Right lobe of liver (tissue), 6 donors: ENCODE results near the gene FDCSP. TPM values are rescaled to one million over a fixed set of nuclear protein-coding genes. Genes with fewer than 3 reads are reported as not detected.
A peak's percentile ranks its signal among the peaks of the same experiment; 100 is the strongest.

Source experiments
- ATAC-seq, 4 donors: fragments of 200-7000 bp; cut with Tn5 transposase; one replicate each; pipeline ENCODE4 v1.9.1; 2020; ENCODE audit warnings: mild to moderate bottlenecking in 4 of 4, moderate library complexity in 4 of 4
- DNase-seq, 3 donors: peaks; one replicate each; pipeline ENCODE4 v3.0.0-alpha.2; 2020
- H3K27ac ChIP-seq, 3 donors: fragments of 200-600 bp; one replicate each; pipeline ENCODE4 v1.8.0; 2022
- H3K27me3 ChIP-seq, 2 donors: fragments of 200-600 bp; one replicate each; pipeline ENCODE4 v1.8.0; 2022
- H3K36me3 ChIP-seq, 4 donors: fragments of 200-600 bp; sonication (generic) in 1 of 4; one replicate each; pipeline versions ENCODE4 v1.5.1 to v1.8.0; 2017 to 2022; ENCODE audit warnings: control low read depth in 1 of 4
- H3K4me1 ChIP-seq, 4 donors: fragments of 200-600 bp; sonication (generic) in 1 of 4; one replicate each; pipeline versions ENCODE4 v1.5.1 to v1.8.0; 2017 to 2022; ENCODE audit warnings: control low read depth in 1 of 4
- H3K4me3 ChIP-seq, 3 donors: fragments of 200-600 bp; one replicate each; pipeline ENCODE4 v1.8.0; 2022
- H3K9me3 ChIP-seq, 4 donors: fragments of 200-600 bp; sonication (generic) in 1 of 4; one replicate each; pipeline versions ENCODE4 v1.5.1 to v1.8.0; 2017 to 2022; ENCODE audit warnings: control low read depth in 1 of 4
- CTCF ChIP-seq, 4 donors: fragments of 200-600 bp in 3 of 4; fragments of 450-650 bp in 1 of 4; IDR thresholded peaks; one replicate each; pipeline versions ENCODE4 v1.5.1 to v1.8.0; 2016 to 2022; ENCODE audit warnings: antibody characterized with exemption in 4 of 4, mild to moderate bottlenecking in 2 of 4
- POLR2A ChIP-seq: fragments of 450-650 bp; IDR thresholded peaks from one replicate; pipeline ENCODE4 v1.6.1; 2017; ENCODE audit warnings: antibody characterized with exemption, mild to moderate bottlenecking
- WGBS: methylation state at CpG from one replicate; pipeline ENCODE4 v1.1.6; 2018; ENCODE audit warnings: low coverage, low lambda C conversion rate; ENCODE audit not compliant: insufficient coverage; ENCODE audit errors: missing lambda C conversion rate; 5-methylcytosine and 5-hydroxymethylcytosine counted together
- intact Hi-C, 2 donors: fragments of 100-400 bp; cut with DNase I; formaldehyde crosslinking; loops; one replicate each; pipeline versions ENCODE4 v1.11.2 to v1.14.1; 2022
- total RNA-seq, 6 experiments: library from RNA; depleted of rRNA in 2 of 6; stranded (reverse); fragments of >200 nt in 2 of 6; fragmentation: NEBNext Ultra II Directional in 3 of 6; extraction: Animal tissue kit (Norgen Biotek cat#: 25700) in 3 of 6; gene quantifications; one replicate each; pipeline versions ENCODE4 v1.1.0 to v1.2.4, GENCODE V29; 2016 to 2023
- donor health status: DM: no; HTN: yes; CAD: no.
- donor health status: DM: no; HTN: no; CAD: no.
- donor health status: DM: no; HTN: no; CAD: no.
- donor health status: DM: no; HTN: yes; CAD: no.
- donor health status: DM: no; HTN: yes; CAD: no.

Gene FDCSP
- total RNA-seq, 6 experiments from 2014 or later = not detected

- DNase-seq (no peak), ATAC-seq (no peak)
- Histone ChIP-seq H3K27ac (no peak overlapping the region), H3K4me3 (no peak overlapping the region), H3K4me1 (peaks cover 0 to 7% (median 3%) of the 10 kb centered on the region in 4 donors), H3K9me3 (no peaks in the 10 kb centered on the region), H3K36me3 (no peaks in the 10 kb centered on the region), H3K27me3 (no peaks in the 10 kb centered on the region)
- WGBS = 50% methylated on average over 1 of the region's 1 CpG
- intact Hi-C loops = loop anchor here in 1 of 2 donors (10.0 kb wide), 1 partner anchor 287 kb away; no protein-coding TSS in a partner anchor
- TF ChIP-seq POLR2A = no peak
Measured at GRCh38 chr4:70181864-70182263, 44.1 kb upstream of the FDCSP start.

- Histone ChIP-seq H3K27me3 (no peaks in the 10 kb centered on the region), H3K4me1 (peaks cover 0 to 7% (median 3%) of the 10 kb centered on the region in 4 donors), H3K4me3 (no peak overlapping the region), H3K27ac (no peak overlapping the region), H3K36me3 (no peaks in the 10 kb centered on the region), H3K9me3 (no peaks in the 10 kb centered on the region)
- WGBS = 21% methylated on average over 2 of the region's 2 CpGs
- TF ChIP-seq POLR2A = no peak
- no peak for TF ChIP-seq CTCF (IDR thresholded peaks at IDR 0.05)
- ATAC-seq (peak; percentile 47 to 80 (median 58)), DNase-seq (no peak)
- intact Hi-C loops = loop anchor here in 1 of 2 donors (10.0 kb wide), 1 partner anchor 288 kb away; no protein-coding TSS in a partner anchor
Measured at GRCh38 chr4:70182517-70183167, 43.3 kb upstream of the FDCSP start.

GRCh38 chr4:70183168-70183939 is 42.6 kb upstream of the FDCSP start:
- Histone ChIP-seq H3K27ac (no peak overlapping the region), H3K36me3 (no peaks in the 10 kb centered on the region), H3K4me3 (no peak overlapping the region), H3K9me3 (no peaks in the 10 kb centered on the region), H3K4me1 (peaks cover 0 to 7% (median 3%) of the 10 kb centered on the region in 4 donors), H3K27me3 (no peaks in the 10 kb centered on the region)
- WGBS = 22% methylated on average over 6 of the region's 6 CpGs
- TF ChIP-seq POLR2A (no peak), CTCF (IDR thresholded peaks at IDR 0.05) (peak; percentile 50 to 70 (median 66))
- ATAC-seq (peak; percentile 75 to 85 (median 78)), DNase-seq (peak in 1 of 3 donors; percentile 44)
- intact Hi-C loops = loop anchor here in 1 of 2 donors (10.0 kb wide), 1 partner anchor 289 kb away; no protein-coding TSS in a partner anchor

- peaks cover 0 to 7% (median 3%) of the 10 kb centered on the region in 4 donors for H3K4me1 ChIP-seq
- H3K27me3 ChIP-seq = no peaks in the 10 kb centered on the region
- no peak overlapping the region for H3K4me3 ChIP-seq
- no peak for ATAC-seq
- H3K36me3 ChIP-seq = no peaks in the 10 kb centered on the region
- H3K9me3 ChIP-seq = no peaks in the 10 kb centered on the region
- WGBS = 79% methylated on average over 1 of the region's 1 CpG
- no peak overlapping the region for H3K27ac ChIP-seq
- intact Hi-C loops = loop anchor here in 1 of 2 donors (10.0 kb wide), 1 partner anchor 289 kb away; no protein-coding TSS in a partner anchor
- TF ChIP-seq CTCF (IDR thresholded peaks at IDR 0.05) (peak in 2 of 4 donors; percentile 3 to 33), POLR2A (no peak)
- DNase-seq = no peak
Measured at GRCh38 chr4:70183940-70184246, 42.0 kb upstream of the FDCSP start.

GRCh38 chr4:70187216-70187615 is 38.7 kb upstream of the FDCSP start:
- Histone ChIP-seq H3K9me3 (no peaks in the 10 kb centered on the region), H3K4me3 (no peak overlapping the region), H3K4me1 (peaks cover 0 to 7% (median 3%) of the 10 kb centered on the region in 4 donors), H3K27me3 (no peaks in the 10 kb centered on the region), H3K36me3 (no peaks in the 10 kb centered on the region), H3K27ac (no peak overlapping the region)
- ATAC-seq (no peak), DNase-seq (no peak)
- intact Hi-C loops = loop anchor here in 1 of 2 donors (10.0 kb wide), 1 partner anchor 292 kb away; no protein-coding TSS in a partner anchor
- TF ChIP-seq POLR2A (no peak), CTCF (IDR thresholded peaks at IDR 0.05) (no peak)
- 86% methylated on average over 1 of the region's 1 CpG for WGBS
